Measurements from ENCODE around the gene CAPN5.

DNA sequence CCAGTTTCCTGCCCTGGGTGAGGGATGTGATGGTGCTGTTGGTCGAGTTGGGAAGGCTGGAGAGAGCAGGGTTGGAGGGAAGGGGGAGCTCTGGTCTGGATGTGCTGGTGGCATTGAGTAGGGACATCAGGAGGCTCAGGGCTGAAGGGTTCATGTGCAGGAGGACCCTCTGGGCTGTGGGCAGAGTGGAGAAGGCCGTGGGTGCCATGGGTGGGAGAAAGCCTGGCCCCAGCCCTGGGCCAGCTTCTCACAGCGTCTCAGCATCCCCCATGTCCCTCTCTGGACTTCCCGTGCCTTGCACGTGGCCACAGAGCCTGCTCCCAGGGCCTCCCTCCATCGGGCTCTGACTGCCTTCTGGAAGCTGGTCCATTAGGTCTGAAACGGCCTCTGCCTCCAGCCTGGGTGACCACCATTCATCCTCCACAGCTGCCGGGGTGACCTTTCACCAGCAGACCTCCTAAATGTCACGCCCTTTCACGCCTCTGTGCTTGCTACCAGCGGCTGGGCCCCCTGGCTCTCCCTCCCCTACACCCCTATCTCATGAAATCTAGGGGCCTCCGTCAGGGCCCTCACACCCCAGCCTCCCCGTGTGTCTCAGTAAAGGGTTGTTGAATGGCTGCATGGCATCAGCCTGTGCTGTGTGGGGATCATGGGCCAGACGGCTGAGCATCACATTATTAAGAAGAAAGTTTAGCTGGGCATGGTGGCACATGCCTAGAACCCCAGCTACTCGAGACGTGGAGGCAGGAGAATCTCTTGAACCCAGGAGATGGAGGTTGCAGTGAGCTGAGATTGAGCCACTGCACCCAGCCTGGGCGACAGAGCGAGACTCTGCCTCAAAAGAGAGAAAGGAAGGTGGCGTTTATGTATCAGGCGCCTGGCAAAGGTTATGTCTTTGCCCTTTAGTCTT, 86.8 kb downstream of the CAPN5 start:
- no peak for TF ChIP-seq POLR2A (IDR thresholded peaks at IDR 0.05; ENCODE audit: low read depth)
- TF ChIP-seq EP300 (IDR thresholded peaks at IDR 0.05), result no peak
- TF ChIP-seq, protein P1, sequence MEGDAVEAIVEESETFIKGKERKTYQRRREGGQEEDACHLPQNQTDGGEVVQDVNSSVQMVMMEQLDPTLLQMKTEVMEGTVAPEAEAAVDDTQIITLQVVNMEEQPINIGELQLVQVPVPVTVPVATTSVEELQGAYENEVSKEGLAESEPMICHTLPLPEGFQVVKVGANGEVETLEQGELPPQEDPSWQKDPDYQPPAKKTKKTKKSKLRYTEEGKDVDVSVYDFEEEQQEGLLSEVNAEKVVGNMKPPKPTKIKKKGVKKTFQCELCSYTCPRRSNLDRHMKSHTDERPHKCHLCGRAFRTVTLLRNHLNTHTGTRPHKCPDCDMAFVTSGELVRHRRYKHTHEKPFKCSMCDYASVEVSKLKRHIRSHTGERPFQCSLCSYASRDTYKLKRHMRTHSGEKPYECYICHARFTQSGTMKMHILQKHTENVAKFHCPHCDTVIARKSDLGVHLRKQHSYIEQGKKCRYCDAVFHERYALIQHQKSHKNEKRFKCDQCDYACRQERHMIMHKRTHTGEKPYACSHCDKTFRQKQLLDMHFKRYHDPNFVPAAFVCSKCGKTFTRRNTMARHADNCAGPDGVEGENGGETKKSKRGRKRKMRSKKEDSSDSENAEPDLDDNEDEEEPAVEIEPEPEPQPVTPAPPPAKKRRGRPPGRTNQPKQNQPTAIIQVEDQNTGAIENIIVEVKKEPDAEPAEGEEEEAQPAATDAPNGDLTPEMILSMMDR (IDR thresholded peaks at IDR 0.05), result no peak
- no peak for TF ChIP-seq POLR2AphosphoS5 (IDR thresholded peaks at IDR 0.05)
